ENCODE data around the gene DHRSX.
"Not testable (repeated sequence)": the region's sequence is repeated elsewhere in the genome, so short reads cannot be mapped to it uniquely, and the experiment has no call there.

The DHRSX gene

DNA sequence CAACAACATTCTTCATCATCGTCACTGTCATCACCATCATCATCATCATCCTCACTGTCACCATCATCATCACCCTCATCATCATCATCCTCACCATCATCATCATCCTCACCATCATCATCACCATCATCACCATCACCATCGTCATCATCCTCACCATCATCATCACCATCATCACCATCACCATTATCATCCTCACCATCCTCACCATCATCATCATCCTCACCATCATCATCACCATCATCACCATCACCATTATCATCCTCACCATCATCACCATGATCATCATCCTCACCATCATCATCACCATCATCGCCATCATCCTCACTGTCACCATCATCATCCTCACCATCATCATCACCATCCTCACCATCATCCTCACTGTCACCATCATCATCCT is 18.9 kb upstream of the DHRSX start:
- not testable (repeated sequence) for DNase-seq

DNA sequence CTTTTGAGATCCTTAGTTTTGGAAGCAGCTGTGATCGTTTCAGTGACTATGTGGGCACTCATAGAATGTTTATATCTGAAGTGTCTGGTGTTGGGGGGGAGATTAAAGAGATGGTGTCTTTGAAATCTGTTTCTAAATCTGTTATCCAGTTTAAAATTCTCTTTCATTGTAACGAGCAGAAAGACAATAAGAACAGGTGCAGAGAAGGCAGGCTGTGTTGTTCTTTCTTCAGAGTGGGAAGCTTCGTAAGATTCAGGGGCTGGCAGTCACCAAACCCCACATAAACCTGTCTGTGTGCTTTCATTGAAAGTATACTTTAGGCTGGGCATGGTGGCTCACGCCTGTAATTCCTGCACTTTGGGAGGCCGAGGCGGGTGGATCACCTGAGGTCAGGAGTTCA is 16.3 kb upstream of the DHRSX start:
- DNase-seq = no peak

DNA sequence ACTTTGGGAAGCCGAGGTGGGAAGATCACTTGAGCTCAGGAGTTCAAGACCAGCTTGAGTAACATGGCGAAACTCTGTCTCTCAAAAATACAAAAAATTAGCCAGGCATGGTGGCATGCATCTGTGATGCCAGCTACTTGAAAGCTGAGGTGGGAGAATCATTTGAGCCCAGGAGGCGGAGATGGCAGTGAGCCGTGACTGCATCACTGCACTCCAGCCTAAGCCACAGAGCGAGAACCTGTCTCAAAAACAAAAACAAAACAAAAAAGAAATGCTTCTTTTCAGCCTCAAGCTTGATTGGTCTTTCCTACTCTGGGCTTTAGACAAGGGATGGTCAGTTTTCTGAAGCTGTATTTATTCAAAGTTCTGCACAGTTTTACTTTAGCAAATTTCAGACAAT is 15.8 kb upstream of the DHRSX start:
- DNase-seq = no peak

DNA sequence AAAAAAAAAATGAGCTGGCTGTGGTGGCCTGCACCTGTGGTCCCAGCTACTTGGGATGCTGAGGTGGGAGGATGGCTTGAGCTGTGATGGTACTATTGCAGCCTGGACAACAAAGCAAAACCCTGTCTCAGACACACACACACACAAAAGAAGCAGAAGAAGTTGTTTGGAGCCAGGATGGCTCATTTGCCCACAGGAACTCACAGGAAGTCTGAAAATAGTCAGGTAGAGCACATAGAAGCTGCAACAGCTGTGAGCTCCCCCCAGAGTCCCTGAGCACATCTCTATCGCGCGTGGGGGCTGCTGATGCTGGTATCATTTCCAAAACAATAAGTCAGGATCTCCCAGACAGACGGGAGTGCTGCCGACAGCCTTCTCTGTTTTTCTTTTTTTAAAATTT is 13.4 kb upstream of the DHRSX start:
- no peak for DNase-seq

DNA sequence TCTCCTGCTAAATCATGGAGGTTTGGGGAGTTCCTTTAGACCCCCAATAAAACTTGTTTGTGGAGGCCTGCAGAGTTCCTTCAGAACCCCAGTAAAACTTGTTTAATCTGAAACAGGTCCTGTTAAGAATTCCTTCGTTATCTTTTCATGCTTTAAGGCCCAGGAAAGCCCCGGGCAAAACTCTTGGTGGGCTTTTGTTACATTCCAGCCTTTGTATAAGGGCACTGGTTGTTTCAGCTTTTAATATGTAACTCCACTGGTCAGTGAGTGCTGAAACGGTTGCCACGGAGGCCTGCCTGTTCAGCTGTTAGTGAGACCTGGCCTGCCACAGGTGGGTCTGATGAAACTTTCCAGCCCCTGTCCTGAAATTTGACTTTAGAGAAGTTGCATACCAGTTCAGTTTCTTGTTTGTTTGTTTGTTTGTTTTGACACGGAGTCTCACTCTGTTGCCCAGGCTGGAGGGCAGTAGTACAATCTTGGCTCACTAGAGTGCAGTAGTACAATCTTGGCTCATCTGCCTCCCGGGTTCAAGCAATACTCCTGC is 12.4 kb upstream of the DHRSX start:
- DNase-seq = no peak

DNA sequence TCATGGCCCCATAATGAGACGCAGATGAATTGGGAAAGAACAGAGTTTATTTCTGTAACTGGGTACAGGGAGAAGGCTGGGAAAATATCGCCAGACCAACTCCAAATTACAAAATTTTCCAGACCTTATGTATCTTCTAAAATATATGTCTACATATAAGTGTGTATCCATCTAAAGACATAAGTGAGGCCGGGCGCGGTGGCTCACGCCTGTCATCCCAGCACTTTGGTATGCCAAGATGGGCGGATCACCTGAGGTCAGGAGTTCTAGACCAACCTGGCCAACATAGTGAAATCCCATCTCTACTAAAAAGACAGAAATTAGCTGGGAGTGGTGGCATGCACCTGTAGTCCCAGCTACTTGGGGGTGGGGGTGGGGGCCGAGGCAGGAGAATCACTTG is 11.7 kb upstream of the DHRSX start:
- no peak for DNase-seq

DNA sequence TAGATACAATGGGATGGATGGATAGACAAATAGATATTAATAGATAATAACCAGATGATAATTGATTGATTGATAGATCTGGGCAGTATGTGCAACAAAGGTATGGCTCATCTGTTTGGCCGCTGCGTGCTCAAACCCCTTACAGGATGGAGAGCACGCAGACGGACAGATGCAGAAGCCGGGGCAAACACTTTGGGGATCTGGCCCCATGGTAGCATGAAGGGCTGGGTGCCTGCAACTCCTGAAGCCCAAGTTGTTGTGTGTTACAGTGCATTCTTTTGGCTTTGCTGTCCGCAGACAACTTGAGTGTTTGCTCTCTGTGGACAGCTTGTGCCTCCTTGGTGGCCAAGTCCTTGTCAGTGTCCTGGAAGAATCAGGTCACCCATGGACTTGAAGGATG is 10.6 kb upstream of the DHRSX start:
- no peak for DNase-seq

DNA sequence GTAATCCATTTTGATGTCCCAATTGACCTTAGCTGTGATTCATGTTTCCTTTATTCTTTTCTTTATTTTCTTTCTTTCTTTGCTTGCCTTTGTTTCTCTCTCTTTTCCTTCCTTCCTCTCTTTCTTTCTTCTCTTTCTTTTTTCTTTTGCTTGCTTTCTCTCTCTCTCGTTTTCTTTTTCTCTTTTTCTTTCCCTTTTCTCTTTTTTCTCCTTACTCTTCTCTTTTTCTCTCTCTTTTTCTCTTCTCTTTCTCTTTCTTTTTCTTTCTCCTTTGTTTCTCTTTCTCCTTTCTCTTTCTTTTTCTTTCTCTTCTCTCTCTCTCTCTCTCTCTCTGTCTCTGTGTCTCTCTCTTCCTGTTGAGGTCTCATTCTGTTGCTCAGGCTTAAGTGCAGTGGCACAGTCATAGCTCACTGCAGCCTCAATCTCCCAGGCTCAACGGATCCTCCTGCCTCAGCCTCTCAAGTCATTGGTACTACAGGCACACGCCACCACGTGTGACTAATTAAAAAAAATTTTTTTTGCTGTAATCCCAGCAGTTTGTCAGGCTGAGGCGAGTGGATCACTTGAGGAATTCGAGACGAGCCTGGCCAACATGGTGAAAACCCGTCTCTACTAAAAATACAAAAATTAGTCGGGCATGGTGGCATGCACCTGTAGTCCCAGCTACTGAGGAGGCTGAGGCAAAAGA is 8.0 kb upstream of the DHRSX start:
- no peak for DNase-seq

DNA sequence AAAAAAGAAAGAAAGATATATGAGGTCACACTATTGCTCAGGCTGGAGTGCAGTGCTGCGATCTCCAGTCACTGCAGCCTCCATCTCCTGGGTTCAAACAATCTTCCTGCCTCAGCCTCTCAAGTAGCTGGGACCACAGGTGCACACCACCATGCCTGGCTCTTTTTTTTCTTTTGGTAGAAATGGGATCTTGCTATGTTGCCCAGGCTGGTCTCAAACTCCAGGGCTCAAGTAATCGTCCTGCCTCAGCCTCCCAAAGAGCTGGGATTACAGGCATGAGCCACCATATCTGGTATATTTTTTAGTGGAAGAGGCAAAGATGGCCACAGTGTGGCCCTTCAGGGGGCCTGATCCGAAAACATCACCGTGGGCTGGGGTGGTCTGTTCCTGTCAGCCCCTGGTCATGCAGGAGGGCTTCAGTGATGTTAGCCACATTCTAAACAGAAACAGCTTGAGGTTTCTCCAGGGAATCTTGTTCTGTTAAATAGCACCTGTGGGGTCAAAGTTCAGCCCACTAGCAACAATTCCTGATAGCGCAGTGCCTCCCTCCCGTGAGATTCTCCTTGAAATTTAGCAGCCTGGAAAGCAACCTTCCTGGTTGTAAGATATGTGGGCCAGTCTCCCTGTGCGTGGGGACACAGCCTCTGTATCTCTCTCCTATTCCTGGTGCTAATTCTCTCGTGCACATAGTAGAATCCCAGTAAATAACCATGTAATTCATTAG is 7.3 kb upstream of the DHRSX start:
- DNase-seq = no peak

DNA sequence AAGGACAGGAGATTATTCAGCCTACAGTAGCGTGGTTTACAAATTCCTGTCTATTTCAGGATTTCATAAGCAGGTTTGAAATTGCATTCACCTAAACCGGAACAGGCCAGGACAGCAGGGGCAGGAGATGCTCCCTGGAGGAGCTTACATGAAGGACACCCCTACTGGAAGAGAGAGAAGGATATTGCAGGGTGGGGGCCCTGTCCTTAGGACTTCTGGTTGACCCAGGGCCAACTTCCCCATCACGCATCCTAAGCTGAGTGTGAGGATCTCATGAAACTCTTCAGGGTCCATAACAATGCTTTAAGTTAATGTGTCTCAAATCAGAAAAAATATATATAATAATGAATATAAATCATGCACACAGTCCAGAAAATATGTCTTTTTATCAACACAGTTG is 6.4 kb upstream of the DHRSX start:
- no peak for DNase-seq

DNA sequence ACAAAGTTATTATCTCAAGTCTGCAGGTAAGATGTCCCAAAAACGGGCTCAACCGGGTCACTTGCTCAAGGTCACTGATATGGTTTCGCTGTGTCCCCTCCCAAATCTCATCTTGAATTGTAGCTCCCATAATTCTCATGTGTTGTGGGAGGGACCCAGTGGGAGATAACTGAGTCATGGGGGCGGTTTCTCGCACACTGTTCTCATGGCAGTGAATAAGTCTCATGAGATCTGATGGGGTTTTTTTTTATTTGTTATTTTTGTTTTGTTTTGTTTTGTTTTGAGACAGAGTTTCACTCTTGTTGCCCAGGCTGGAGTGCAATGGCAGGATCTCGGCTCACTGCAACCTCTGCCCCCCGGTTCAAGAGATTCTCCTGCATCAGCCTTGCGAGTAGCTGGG is 4.6 kb upstream of the DHRSX start:
- DNase-seq = not testable (repeated sequence)

DNA sequence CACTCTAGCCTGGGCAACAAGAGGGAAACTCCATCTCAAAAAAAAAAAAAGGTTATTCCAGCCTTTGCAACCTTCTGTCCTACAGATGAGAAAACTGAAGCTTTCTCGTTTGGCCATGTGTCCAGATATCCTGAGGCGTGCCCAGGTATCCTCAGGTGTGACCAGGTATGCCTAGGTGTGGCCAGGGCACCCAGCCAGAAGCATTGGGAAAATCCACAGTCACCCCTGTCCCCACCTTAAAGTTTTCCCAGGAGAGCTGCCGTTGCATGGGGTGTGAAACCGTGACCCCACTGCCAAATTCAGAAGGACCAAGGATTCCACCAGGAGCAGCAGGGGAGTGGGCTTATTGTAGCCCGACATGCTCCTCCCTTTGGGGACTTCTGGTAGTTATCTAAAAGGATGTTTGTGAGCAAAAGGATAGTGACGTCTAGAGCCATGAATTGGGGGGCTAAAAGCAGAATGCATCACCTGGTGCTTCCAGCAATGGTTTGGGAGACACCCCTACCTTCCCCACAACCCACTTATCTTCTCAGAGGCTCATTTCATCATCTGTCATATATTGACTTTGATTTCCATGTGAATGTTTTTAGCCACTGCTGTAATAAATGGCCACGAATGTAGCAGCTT is 4.0 kb upstream of the DHRSX start:
- DNase-seq = no peak

DNA sequence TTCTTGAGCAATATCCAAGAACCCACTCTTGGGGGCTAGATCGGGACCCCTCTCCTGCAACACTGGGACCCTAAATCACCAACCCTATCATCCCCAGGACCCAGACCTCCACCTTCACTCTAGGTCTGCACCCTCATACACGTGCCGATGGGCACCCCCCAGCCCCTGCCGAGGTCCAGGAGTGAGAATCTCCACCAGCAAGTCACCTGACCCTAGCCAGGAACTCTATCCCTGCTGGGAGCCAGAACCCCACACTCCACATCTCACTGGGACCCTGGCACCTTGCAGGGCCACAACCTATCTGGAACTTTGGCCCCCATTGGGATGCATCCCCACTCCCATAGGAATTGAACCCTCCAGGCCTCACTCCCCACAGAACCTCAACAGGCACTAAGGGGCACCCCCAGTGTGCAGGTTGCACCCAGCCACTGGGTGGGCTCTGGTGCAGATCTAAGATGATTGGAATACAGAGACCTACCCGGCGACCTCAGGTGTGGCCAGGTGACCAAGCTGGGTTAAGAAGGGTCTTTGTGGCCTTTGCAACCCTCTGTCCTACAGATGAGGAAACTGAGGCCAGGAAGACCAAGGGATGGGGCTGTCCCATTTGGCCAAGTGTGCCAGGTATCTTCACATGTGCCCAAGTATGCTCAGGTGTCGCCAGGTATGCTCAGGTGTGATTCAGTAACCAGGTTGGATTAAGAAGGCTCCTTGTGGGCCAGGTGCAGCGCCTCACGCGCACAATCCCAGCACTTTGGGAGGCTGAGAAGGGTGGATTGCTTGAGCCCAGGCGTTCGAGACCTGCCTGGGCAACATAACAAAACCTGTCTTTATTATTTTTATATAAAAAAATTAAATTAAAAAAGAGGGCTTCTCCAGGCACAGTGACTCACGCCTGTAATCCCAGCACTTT is 3.1 kb upstream of the DHRSX start:
- no peak for DNase-seq

DNA sequence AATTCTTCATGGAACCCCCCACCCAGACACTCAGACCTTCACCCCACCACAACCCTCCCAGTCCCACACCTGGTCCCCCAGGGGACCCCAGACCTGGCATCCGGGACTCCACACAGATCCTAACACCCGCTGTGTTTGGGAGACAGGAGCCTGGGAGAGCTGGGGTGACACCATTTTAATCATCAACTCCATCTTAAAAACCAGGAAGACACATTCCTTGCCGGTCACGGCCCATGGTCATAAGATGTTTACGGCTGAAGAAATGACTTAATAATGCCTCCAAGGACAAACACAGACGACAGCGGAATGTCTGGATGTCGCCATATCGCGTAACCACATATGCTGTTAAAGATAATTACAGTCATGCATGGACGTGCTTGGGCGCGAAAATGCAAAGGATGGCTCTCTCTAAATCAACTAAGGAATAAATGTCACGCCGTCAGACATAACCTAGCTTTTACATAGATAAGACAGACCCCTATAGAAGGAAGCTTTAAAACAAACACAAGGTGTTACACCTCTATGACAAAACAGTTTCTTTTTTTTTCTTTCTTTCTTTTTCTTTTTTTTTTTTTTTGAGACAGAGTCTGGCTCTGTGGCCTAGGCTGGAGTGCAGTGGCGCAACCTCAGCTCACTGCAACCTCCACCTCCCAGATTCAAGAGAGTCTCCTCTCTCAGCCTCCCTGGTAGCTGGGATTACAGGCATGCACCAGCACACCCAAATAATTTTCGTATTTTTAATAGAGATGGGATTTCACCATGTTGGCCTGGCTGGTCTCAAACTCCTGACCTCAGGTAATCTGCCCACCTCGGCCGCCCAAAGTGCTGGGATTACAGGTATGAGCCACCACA is 2.1 kb upstream of the DHRSX start:
- no peak for DNase-seq

DNA sequence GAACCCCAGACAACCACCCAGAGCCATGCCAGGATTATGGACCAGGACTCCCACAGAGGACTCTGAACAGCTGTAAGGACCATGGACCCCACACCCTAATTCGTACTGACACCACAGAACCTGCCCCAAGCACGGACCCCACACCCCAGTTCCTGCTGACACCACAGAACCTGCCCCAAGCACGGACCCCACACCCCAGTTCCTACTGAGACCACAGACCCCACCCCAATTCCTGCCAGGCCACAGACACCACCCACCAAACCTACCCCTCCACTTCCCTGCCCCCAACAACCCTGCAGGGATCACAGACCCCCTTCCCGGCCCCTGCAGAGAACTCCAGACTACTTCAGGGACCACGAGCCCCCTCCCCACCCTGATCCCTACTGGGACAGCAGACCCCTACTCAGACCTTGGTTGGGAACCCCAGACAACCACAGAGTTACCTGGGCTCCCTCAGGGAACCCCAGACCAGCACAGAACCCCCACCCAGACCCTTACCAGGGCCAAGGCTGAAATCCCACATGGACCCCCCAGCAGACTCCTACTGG is 1.4 kb upstream of the DHRSX start:
- no peak for DNase-seq

DNA sequence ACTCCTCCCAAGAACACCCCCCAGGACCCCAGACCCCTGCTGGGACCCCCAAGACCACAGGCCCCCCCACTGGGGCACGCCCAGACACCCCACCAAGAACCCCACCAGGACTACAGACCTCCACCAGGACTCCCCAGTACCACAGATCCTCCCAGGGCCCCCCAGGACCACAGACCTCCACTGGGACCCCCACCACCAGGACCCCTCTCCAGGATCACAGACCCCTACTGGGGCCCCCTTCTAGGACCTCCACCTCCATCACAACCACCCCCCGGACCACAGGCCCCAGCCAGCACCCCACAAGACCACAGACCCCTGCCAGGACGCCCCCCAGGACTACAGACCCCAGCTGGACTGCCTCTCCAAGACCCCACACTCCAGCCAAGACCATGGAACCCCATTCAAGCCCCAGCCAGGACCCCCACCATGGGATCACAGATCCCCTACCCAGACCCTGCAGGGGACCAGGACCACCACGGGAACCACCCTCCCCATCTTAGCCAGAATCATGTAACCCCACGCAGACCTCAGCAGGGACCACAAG is 855 bp upstream of the DHRSX start:
- DNase-seq = no peak

DNA sequence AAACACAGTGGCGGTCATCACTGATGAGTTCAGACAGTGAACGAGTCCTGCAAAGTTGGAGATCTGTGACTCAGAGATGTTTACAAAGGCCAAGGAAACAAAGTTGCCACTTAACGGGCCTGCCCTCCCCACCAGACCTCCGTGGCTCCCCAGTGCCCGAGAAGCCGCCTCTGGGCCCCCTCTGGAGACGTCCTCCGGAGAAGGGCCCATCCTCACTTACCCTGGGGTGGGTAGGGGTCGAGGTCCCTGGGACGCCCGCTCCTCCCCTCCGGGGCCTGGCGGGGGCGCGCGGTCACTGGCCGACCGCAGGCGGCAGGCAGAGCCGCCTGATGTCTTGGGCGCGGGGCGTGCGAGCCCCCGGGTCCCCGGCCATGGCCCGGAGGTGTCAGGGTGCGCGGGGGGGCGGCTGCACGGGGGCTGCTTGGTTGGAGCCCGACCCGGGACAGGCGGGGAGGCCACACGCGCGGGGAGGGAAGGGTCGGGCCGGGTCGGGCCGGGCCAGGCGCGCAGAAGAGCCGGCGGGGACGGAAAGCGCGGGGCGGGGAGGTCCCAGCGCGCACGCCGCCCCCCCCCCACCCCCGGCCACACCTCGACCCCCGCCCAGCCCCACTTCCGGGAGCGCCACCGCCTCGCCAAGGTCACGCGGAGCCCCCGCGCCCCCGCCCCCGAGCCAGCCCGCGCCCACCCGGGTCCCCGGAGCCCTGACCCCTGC is 529 bp downstream of the DHRSX start:
- no peak for DNase-seq

DNA sequence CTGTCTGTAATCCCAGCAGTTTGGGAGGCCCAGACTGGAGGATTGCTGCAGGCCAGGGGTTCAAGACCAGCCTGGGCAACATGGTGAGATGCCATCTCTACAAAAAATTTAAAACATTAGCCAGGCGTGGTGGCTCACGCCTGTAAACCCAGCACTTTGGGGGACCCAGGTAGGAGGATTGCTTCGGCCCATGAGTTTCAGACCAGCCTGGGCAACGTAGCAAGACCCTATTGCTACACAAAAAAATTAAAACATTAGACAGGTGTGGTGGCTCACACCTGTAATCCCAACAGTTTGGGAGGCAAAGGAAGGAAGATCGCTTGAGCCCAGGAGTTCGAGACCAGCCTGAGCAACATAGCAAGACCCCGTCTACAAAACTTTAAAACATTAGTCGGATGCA is 1.3 kb downstream of the DHRSX start:
- DNase-seq = no peak

DNA sequence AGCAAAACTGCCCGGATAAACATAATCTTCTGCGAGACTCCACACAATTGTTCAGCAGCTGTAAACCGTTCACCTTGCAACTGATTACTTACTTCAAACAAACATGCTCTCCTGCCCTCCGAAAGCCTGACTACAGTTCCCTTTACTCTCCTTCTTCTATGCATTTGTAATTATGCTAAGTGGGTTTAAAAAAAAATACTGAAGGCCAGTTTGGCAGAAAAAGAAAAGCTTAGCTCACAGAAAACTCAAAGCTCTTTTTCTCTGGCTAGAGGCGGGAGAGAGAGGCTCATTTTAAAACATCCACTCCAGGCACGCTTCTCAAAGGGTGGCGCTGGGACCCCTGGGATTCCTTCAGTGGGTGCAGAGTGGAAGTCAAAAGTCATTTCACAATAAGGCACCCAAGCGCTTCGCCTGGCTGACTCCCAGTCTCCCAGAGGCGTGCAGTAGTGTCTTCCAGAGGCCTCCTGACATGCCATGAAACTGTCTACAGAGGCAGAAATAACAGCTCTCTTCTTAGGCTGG is 1.9 kb downstream of the DHRSX start:
- DNase-seq = no peak

DNA sequence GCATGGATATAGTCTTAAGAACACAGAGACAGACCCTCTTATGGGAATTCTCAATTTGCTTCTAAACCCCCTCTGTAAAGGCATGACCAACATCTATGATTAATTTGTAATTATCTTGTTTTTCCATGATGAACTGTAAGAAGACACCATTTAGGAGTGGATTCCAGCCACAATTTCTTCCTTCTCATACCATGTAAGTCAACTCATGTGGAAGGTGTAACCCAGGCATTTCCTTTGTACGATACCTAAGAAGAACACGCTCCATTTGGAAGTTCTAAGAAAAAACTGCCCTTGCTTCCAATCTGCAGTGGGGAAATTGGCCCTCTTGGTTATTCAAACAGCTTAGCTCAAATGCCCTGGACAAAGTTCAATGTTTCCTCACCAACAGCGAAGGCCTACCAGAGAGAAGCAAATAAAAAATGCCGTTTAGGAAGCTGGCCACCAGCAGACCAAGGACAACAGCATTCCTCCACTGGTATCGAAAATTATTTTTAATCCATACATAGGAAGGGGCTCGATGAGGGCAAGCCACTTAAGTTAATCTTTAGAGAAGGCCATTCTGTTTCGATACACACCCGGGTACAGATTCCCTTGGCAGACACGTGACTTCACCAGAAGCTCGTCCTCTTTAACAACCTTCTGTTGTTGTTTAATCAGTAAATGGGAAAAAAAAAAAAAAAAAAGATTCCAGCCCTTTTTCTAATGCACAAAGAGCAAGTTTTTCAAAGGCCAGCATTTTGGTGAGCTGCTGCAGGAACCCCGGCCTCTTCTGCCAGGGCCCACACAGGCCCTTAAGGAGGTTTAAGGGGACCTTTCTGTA is 2.6 kb downstream of the DHRSX start:
- no peak for DNase-seq
